Renal cortical epithelial cell (primary cell): Measurements from ENCODE around the gene ITGA11. TPM values are rescaled to one million over a fixed set of nuclear protein-coding genes. Genes with fewer than 3 reads are reported as not detected.

Source experiments
- DNase-seq: peaks from one replicate; pipeline ENCODE4 v3.0.0-alpha.2; 2011; ENCODE audit warnings: low read depth
- total RNA-seq: library from RNA; depleted of rRNA; stranded (reverse); fragments of >200 nt; gene quantifications from 2 replicates; pipeline ENCODE4 v1.2.3, GENCODE V29; 2014

ITGA11 gene
- total RNA-seq, 1 donor from 2014 or later: 9.2 TPM

- no peak for DNase-seq
Observed at GRCh38 chr15:68332266-68332665, 99.7 kb downstream of the ITGA11 start.

DNA sequence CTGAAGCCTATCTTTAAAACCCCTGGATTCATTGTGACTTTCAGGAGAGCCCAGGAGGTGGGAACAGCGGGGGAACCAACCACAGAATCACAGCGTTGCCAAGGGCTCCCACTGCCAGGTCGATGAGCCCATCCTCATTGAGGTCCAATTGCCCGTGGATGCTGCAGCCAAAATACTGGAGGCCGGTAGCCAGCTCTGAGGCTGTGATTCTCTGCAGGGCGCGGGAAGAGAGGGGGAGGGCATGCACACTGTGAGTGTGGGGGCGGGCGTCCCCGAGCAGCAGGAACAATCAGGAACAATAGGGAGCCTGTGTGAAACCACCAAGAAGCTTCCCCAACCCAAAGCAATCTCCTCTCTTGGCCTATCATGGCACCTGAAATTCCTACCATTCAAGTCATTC, 101.1 kb downstream of the ITGA11 start:
- no peak for DNase-seq

DNA sequence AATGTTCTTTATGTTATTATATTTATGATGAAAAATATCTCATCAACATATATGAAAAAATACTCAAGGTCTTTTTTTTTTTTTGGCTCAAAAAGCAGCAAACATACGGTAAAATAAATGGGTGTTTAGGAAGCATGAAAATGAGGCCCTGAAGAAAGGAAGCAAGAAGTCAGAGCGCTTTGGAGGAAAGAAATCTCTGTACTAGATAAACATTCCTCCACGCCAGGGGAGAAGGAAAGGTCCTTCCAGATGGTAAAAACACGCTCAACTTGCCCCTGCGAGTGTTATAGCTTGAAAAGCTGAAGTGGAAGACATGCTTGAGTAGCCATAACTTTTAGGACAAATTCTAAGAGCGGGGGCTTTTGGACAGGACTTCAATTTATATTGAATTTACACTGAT, 101.5 kb downstream of the ITGA11 start:
- no peak for DNase-seq

DNA sequence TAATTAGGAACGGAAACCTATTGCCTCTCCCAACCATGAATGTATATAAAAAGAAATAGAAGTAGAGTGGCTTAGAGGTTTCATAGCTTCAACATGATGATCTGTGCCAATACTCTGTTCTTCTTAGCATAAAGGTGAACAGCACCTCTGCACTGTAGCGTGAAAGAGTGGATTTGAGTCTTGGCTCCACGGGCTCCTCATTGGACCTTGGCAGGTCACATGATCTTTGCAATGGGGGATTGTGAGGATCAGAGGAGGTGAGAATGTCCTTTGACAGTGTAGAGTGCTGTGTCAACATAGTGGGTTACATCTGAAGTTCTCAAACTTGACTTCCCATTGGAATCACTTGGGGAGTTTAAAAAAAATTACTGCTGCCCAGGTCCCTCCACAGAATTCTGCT, 103.0 kb downstream of the ITGA11 start:
- no peak for DNase-seq

DNA sequence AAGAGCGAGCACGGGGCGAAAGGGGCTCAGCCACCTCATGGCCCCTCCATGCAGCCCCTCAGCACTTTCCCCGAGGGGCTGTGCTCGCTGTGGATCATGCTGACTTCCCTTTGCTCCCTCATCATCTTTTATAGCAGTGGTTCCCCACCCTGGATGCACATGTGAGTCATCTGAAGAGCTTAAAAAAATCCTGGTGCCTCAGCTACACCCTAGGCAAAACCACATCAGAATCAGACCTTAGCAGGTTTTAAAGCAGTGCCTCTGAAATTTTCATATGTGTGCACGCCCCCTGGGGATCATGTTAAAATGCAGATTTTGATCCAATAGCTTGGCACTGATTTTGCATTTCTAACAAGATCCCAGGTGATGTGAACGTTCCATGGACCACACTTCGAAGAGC, 103.5 kb downstream of the ITGA11 start:
- no peak for DNase-seq

DNA sequence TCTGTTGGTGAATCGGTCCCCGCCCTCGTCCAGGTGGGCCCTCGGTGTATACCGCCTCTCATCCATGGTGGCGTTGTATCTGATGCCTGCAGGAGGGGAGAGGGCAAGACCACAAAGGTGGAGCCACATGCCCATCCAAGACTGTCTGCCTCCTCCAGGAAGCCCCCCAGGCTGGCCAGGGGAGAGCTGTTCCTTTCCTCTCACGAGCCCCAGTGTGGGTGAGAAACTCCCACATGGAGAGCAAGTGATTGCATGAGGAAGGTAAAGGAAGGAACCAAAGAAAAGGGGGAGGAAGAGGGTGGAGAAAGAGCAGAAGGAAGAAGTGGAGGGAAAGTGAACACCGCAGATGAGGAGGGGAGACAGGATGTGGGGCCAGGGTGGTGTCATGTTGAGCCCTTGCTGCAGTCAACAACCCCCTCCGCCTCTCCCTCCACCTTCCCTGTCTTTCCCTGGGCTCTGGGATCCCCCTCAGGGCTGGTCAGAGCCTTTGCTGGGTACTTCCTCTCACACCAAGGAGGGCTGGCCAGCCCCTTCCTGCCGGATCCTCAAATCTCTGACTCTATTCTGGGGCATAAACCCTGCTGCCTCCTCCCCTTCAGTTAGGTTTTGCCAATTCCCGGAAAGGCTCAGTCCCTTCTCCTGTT, 105.1 kb downstream of the ITGA11 start:
- DNase-seq: no peak

DNA sequence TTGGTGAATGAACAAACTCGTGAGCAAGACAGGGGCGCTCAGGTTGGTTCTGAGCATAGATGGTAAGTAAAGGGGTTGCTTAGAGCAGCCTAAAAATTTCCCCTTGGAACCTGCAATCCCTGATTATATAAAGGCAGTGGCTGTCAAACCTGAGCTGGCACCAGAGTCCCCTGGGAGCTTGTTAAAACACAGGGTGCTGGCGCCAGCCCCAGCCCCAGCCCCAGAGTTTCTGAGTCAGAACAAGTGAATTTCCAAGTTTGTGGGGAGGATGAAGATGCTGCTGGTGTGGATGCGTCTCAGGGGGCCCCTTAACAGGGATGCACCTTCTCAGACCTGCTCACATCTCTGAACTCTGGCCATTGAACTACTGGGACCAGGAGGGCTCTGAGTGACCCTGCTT, 106.2 kb downstream of the ITGA11 start:
- DNase-seq: no peak

- no peak for DNase-seq
Observed at GRCh38 chr15:68322796-68323195, 109.2 kb downstream of the ITGA11 start.

DNA sequence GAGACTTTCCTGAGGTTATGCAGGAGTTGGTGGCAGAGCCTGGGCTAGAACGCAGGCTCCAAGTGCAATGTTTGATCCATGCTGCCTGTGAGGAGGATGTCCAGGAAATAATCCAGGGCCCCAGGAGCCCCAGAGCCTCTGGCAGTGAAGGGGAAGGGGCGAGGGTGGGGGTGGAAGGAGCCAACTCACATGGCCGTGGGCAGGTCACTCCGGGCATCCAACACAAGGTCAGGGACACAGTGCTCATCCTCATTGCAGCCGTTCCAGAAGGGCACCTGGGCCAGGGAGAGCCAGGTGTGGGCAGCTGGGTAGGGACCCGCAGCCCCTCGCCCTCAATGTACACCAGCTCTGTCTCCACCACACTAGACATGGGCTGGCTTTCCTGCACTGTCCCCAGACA, 110.7 kb downstream of the ITGA11 start:
- no peak for DNase-seq

DNA sequence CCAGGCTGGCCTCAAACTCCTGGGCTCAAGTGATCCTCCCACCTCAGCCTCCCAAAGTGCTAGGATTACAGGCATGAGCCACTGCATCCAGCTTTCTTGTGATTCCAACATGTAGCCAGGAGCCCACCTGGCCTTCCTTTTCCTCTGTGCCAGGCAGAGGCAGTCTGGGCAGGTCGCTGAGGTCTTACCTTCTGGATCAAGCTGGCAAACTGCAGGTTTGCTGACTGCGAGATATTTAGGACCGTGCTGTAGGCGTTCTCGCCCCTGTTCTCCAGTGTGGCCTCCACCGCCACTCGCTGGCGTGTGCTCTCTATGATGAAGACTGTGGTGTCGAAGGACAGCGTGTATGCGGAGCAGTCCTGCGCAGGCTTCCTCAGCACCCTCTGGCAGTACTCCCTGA, 112.0 kb downstream of the ITGA11 start:
- no peak for DNase-seq

GRCh38 chr15:68318931-68319909, 112.7 kb downstream of the ITGA11 start:
- DNase-seq: no peak

- no peak for DNase-seq
Observed at GRCh38 chr15:68318008-68318835, 113.7 kb downstream of the ITGA11 start.

- DNase-seq: no peak
Observed at GRCh38 chr15:68317281-68318007, 114.5 kb downstream of the ITGA11 start.

DNA sequence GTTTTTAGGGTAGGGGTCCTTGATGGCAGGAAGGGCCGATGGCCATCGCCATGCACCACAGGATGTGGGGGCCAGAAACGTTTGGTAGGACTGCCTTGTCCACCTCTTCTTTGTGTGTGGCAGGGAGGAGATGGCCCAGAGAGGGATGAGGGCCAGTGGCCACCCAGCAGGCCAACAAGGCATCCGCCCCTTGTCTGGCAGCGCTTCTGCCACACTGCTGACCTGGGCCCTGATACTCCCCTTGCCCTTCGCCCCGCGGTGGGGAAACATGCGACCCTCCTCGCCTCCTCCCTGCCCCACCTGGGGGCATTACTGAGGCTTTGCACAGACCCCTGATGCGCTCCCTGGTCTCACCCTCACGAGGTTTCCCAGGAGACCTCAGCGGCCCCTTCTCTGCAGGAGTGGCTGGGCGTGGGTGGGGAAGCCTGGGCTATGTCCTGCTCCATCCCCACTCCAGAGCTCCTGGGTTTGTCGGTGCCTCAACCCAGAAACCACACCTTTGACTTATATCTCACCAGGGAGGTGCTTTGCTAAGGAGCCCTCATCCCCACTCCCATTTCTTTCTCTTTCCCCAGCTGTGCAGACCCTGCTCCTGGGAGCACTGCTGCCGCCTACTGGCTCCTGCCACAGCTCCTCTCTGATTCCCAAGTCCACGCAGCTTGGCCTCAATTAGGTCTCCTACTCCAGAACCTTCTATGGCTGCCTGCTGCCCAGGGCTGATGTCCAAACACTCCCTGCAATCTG, 115.7 kb downstream of the ITGA11 start:
- no peak for DNase-seq

- DNase-seq: no peak
Observed at GRCh38 chr15:68315495-68316031, 116.4 kb downstream of the ITGA11 start.

- no peak for DNase-seq
Observed at GRCh38 chr15:68315035-68315434, 116.9 kb downstream of the ITGA11 start.

GRCh38 chr15:68314563-68314962, 117.4 kb downstream of the ITGA11 start:
- DNase-seq: no peak

DNA sequence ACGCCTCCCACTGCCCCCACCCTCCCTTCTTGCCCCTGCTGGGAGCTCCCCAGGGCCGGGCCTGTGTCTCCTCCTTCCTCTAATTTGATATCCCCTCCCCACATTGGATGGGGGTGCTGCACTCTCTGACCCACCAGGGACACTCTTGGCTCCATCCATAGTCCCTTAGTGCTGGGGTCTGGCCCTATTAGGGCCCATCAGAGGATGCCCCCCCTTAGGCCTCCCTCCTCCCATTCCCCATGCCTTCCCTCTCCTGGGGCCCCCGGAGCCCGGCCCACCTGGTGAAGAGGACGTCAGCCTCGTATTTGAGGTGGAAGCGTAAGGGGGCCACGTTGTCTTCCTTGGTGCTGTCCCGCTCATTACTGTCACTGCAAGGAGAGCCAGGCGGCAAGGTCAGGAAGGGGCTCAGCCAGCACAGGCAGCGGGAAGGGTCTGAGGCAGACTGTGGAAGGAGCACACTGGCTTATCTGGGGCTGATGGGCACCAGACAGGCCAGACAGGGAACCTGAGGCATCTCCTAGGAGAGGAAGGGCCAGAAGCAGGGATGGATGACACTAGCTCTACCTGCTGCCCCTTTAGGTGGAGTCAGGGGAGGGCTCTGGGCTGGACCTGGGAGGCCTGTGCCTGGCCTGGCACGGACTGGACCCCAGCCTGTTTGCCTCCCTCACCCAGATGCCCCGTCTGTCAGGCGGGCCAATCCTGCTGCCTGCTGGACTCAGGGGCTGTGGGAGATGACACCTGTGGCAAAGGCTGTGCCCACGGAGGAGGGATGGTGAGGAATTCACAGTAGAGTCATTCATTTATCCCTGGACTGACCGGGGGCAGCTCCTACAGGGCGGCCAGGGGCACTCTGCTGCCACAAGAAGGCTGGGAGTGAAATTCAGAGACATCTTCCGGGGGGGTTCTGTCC, 118.2 kb downstream of the ITGA11 start:
- no peak for DNase-seq

DNA sequence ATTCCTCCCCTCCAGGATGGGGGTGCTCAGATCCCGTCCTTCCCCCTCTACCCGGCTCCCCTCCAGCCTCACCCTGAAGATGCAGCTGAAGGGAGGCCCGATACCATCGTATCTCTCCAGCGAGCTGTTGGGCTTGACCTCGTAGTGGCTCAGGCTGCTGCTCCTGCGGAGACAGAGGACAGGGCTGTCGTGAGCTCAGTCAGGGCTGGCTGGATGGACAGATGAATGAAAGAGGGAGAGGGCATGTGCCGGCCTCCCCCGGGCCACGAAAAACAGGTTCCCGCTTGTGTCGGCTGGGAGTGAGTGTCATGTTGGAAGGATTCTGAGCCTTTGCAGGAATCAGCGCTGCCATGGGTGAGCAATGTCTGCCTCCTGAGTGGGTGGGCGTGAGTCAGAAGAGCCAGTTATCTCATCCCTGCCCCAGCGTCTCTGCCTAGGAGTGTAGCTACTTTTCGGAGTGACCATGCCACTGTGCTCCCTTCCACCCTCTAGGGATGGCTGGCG, 119.2 kb downstream of the ITGA11 start:
- no peak for DNase-seq
